ENCODE data around the gene SARM1.

The SARM1 gene

GRCh38 chr17:28371245-28372202, at the start of gene SARM1:
TSS of gene SARM1 (plus strand) at chr17:28371694. CDS start at chr17:28372033, 339 bp downstream.
- TF ChIP-seq CTCF (IDR thresholded peaks at IDR 0.05; ENCODE audit: insufficient read depth, low read depth, low read length, missing control alignments) = no peak
- DNase-seq (ENCODE audit: low read depth) = no peak
- H3K4me3 ChIP-seq (ENCODE audit: low read length) = no peak within 1 kb of the TSS

GRCh38 chr17:28324267-28324745, 47.2 kb upstream of the SARM1 start:
- H3K4me3 ChIP-seq (ENCODE audit: low read length) = no peak overlapping the region
- no peak for DNase-seq (ENCODE audit: low read depth)
- TF ChIP-seq CTCF (IDR thresholded peaks at IDR 0.05; ENCODE audit: insufficient read depth, low read depth, low read length, missing control alignments) = no peak

GRCh38 chr17:28324781-28325180, 46.7 kb upstream of the SARM1 start:
- no peak for TF ChIP-seq CTCF (IDR thresholded peaks at IDR 0.05; ENCODE audit: insufficient read depth, low read depth, low read length, missing control alignments)
- H3K4me3 ChIP-seq (ENCODE audit: low read length) = no peak overlapping the region
- DNase-seq (ENCODE audit: low read depth) = no peak

- H3K4me3 ChIP-seq (ENCODE audit: low read length) = no peak overlapping the region
- no peak for TF ChIP-seq CTCF (IDR thresholded peaks at IDR 0.05; ENCODE audit: insufficient read depth, low read depth, low read length, missing control alignments)
- no peak for DNase-seq (ENCODE audit: low read depth)
Measured at GRCh38 chr17:28325211-28325610, 46.3 kb upstream of the SARM1 start.

GRCh38 chr17:28326114-28326513, 45.4 kb upstream of the SARM1 start:
- peak; percentile 78 for DNase-seq (ENCODE audit: low read depth)

GRCh38 chr17:28327031-28327607, 44.4 kb upstream of the SARM1 start:
- DNase-seq (ENCODE audit: low read depth) = peak; percentile 75

More at GRCh38 chr17:28326114-28326513, 45.4 kb upstream of the SARM1 start:
- TF ChIP-seq CTCF (IDR thresholded peaks at IDR 0.05; ENCODE audit: insufficient read depth, low read depth, low read length, missing control alignments) = no peak
- H3K4me3 ChIP-seq (ENCODE audit: low read length) = no peak overlapping the region

More at GRCh38 chr17:28327031-28327607, 44.4 kb upstream of the SARM1 start:
- no peak overlapping the region for H3K4me3 ChIP-seq (ENCODE audit: low read length)
- TF ChIP-seq CTCF (IDR thresholded peaks at IDR 0.05; ENCODE audit: insufficient read depth, low read depth, low read length, missing control alignments) = no peak
